CD8-positive, alpha-beta memory T cell (primary cell): ENCODE results near the gene TMEM106C. TPM values are rescaled to one million over a fixed set of nuclear protein-coding genes. Genes with fewer than 3 reads are reported as not detected.

Experiments
- CTCF ChIA-PET: fragments of 350-600 bp; sonication (Branson Sonifier 250); formaldehyde crosslinking; loops from one replicate; lab custom pipeline; 2021; ENCODE audit warnings: antibody characterized with exemption; lab: Charles Lee
- POLR2A ChIA-PET: fragments of 350-600 bp; sonication (Branson Sonifier 250); formaldehyde crosslinking; loops from one replicate; lab custom pipeline; 2021; ENCODE audit warnings: antibody characterized with exemption; lab: Charles Lee
- DNase-seq, 5 donors: peaks; one replicate each; pipeline versions ENCODE4 v3.0.0 to v3.0.0-alpha.2; 2020 to 2022; ENCODE audit warnings: mixed read lengths in 1 of 5
- H3K27ac ChIP-seq: one replicate; pipeline ENCODE4 v1.7.0; 2013; ENCODE audit warnings: low read depth, mild to moderate bottlenecking, low read length, moderate library complexity
- H3K27me3 ChIP-seq: 2 replicates; pipeline ENCODE4 v1.7.0; 2013; ENCODE audit warnings: low read length, mild to moderate bottlenecking; ENCODE audit not compliant: insufficient read depth, poor library complexity, severe bottlenecking
- H3K36me3 ChIP-seq: 2 replicates; pipeline ENCODE4 v1.7.0; 2013; ENCODE audit warnings: mild to moderate bottlenecking, low read length, moderate library complexity; ENCODE audit not compliant: insufficient read depth
- H3K4me1 ChIP-seq: 2 replicates; pipeline ENCODE4 v1.7.0; 2013; ENCODE audit warnings: mild to moderate bottlenecking, low read length, moderate library complexity; ENCODE audit not compliant: insufficient read depth
- H3K4me3 ChIP-seq: 2 replicates; pipeline ENCODE4 v1.7.0; 2013; ENCODE audit warnings: mild to moderate bottlenecking, low read length
- H3K9me3 ChIP-seq: 2 replicates; pipeline ENCODE4 v1.7.0; 2013; ENCODE audit warnings: mild to moderate bottlenecking, low read length
- H3K27ac Mint-ChIP-seq, 8 donors: one replicate each; pipeline ENCODE4 v1.8.0; 2020 to 2021; ENCODE audit warnings: mixed read lengths in 8 of 8, mild to moderate bottlenecking in 6 of 8, inconsistent platforms in 3 of 8, moderate library complexity in 3 of 8
- H3K27me3 Mint-ChIP-seq, 2 donors: one replicate each; pipeline ENCODE4 v1.8.0; 2020 to 2021; ENCODE audit warnings: mixed read lengths in 2 of 2, mild to moderate bottlenecking in 1 of 2, moderate library complexity in 1 of 2
- H3K36me3 Mint-ChIP-seq, 3 donors: one replicate each; pipeline ENCODE4 v1.8.0; 2020 to 2021; ENCODE audit warnings: mixed read lengths in 3 of 3, inconsistent platforms in 1 of 3, mild to moderate bottlenecking in 1 of 3
- H3K4me1 Mint-ChIP-seq, 3 donors: one replicate each; pipeline ENCODE4 v1.8.0; 2020 to 2021; ENCODE audit warnings: mixed read lengths in 3 of 3, inconsistent platforms in 1 of 3, mild to moderate bottlenecking in 1 of 3
- H3K4me3 Mint-ChIP-seq, 7 donors: one replicate each; pipeline ENCODE4 v1.8.0; 2020 to 2021; ENCODE audit warnings: mixed read lengths in 7 of 7, mild to moderate bottlenecking in 6 of 7, moderate library complexity in 4 of 7, inconsistent platforms in 2 of 7
- H3K9me3 Mint-ChIP-seq, 5 donors: one replicate each; pipeline ENCODE4 v1.8.0; 2020 to 2022; ENCODE audit warnings: mixed read lengths in 5 of 5, mild to moderate bottlenecking in 3 of 5, moderate library complexity in 2 of 5, inconsistent platforms in 1 of 5
- polyA plus RNA-seq: library from polyadenylated mRNA; unstranded; fragments of 300-500 nt; fragmentation: Illumina TruSeq; gene quantifications from one replicate; pipeline ENCODE4 v1.2.3, GENCODE V29; 2021
- total RNA-seq, 2 experiments: library from RNA; stranded (reverse); gene quantifications; one replicate each; pipeline ENCODE4 v1.2.3, GENCODE V29; 2021

Gene TMEM106C
- total and polyA plus RNA-seq, 3 experiments from 2014 or later = 56.8 to 186 (median 178) TPM

GRCh38 chr12:47995981-47996401, 32.6 kb downstream of the TMEM106C start:
- Histone ChIP-seq H3K9me3 (no peaks in the 10 kb centered on the region), H3K4me3 (no peak overlapping the region), H3K27me3 (peaks cover 15% of the 10 kb centered on the region), H3K4me1 (peaks cover 4% of the 10 kb centered on the region), H3K27ac (no peak overlapping the region), H3K36me3 (no peaks in the 10 kb centered on the region)
- H3K4me3 Mint-ChIP-seq = no peak overlapping the region
- H3K27ac Mint-ChIP-seq = no peak overlapping the region
- POLR2A ChIA-PET = no interaction called here
- peaks cover 3 to 4% (median 4%) of the 10 kb centered on the region in 3 donors for H3K4me1 Mint-ChIP-seq
- H3K36me3 Mint-ChIP-seq = no peaks in the 10 kb centered on the region
- peaks cover 47 to 65% of the 10 kb centered on the region in 2 donors for H3K27me3 Mint-ChIP-seq
- CTCF ChIA-PET = no interaction called here
- DNase-seq = no peak
- no peaks in the 10 kb centered on the region for H3K9me3 Mint-ChIP-seq

GRCh38 chr12:47997321-47997720, 33.9 kb downstream of the TMEM106C start:
- Histone ChIP-seq H3K4me3 (no peak overlapping the region), H3K36me3 (no peaks in the 10 kb centered on the region), H3K27ac (no peak overlapping the region), H3K27me3 (peaks cover 29% of the 10 kb centered on the region), H3K4me1 (peaks cover 12% of the 10 kb centered on the region), H3K9me3 (no peaks in the 10 kb centered on the region)
- Mint-ChIP-seq H3K27ac (no peak overlapping the region), H3K4me3 (no peak overlapping the region), H3K4me1 (peaks cover 14 to 16% (median 15%) of the 10 kb centered on the region in 3 donors), H3K9me3 (no peaks in the 10 kb centered on the region), H3K27me3 (peaks cover 60 to 78% of the 10 kb centered on the region in 2 donors), H3K36me3 (no peaks in the 10 kb centered on the region)
- DNase-seq = no peak
- ChIA-PET CTCF (no interaction called here), POLR2A (no interaction called here)

- Histone ChIP-seq H3K4me1 (peaks cover 35% of the 10 kb centered on the region), H3K36me3 (no peaks in the 10 kb centered on the region), H3K4me3 (no peak overlapping the region), H3K27me3 (peaks cover 51% of the 10 kb centered on the region), H3K27ac (no peak overlapping the region), H3K9me3 (no peaks in the 10 kb centered on the region)
- ChIA-PET POLR2A (no interaction called here), CTCF (no interaction called here)
- Mint-ChIP-seq H3K36me3 (no peaks in the 10 kb centered on the region), H3K4me3 (no peak overlapping the region), H3K9me3 (no peaks in the 10 kb centered on the region), H3K4me1 (peaks cover 30 to 37% (median 32%) of the 10 kb centered on the region in 3 donors), H3K27me3 (peaks cover 76 to 92% of the 10 kb centered on the region in 2 donors), H3K27ac (no peak overlapping the region)
- no peak for DNase-seq
Observed at GRCh38 chr12:47999816-48000215, 36.4 kb downstream of the TMEM106C start.

GRCh38 chr12:48000878-48001504, 37.6 kb downstream of the TMEM106C start:
- H3K36me3 Mint-ChIP-seq = peaks cover 0 to 2% (median 0%) of the 10 kb centered on the region in 3 donors
- H3K27ac Mint-ChIP-seq = peak overlapping the region in 1 of 8 donors; percentile 25
- Histone ChIP-seq H3K27me3 (peaks cover 62% of the 10 kb centered on the region), H3K36me3 (no peaks in the 10 kb centered on the region), H3K9me3 (no peaks in the 10 kb centered on the region), H3K27ac (no peak overlapping the region), H3K4me1 (peaks cover 41% of the 10 kb centered on the region), H3K4me3 (peak overlapping the region; percentile 35)
- peaks cover 32 to 48% (median 37%) of the 10 kb centered on the region in 3 donors for H3K4me1 Mint-ChIP-seq
- CTCF ChIA-PET = no interaction called here
- peak overlapping the region; percentile 63 to 80 (median 68) for H3K4me3 Mint-ChIP-seq
- DNase-seq = no peak
- H3K9me3 Mint-ChIP-seq = no peaks in the 10 kb centered on the region
- H3K27me3 Mint-ChIP-seq = peaks cover 78 to 90% of the 10 kb centered on the region in 2 donors
- POLR2A ChIA-PET = no interaction called here

GRCh38 chr12:48001505-48002413, 38.4 kb downstream of the TMEM106C start:
- H3K4me3 ChIP-seq = peak overlapping the region; percentile 35
- ChIA-PET POLR2A (no interaction called here), CTCF (interaction anchor here (1.2 to 1.3 kb wide), 3 partner anchors 14 to 259 kb away, joined by 3 read pairs; no protein-coding TSS in a partner anchor)
- no peaks in the 10 kb centered on the region for H3K9me3 Mint-ChIP-seq
- H3K4me1 ChIP-seq = peaks cover 41% of the 10 kb centered on the region
- no peak for DNase-seq
- H3K4me3 Mint-ChIP-seq = peak overlapping the region; percentile 63 to 80 (median 77)
- H3K27ac Mint-ChIP-seq = peak overlapping the region in 1 of 8 donors; percentile 47
- peaks cover 83 to 90% of the 10 kb centered on the region in 2 donors for H3K27me3 Mint-ChIP-seq
- H3K36me3 ChIP-seq = no peaks in the 10 kb centered on the region
- H3K27ac ChIP-seq = no peak overlapping the region
- no peaks in the 10 kb centered on the region for H3K9me3 ChIP-seq
- peaks cover 32 to 49% (median 37%) of the 10 kb centered on the region in 3 donors for H3K4me1 Mint-ChIP-seq
- H3K36me3 Mint-ChIP-seq = peaks cover 0 to 2% (median 0%) of the 10 kb centered on the region in 3 donors
- H3K27me3 ChIP-seq = peaks cover 63% of the 10 kb centered on the region

- CTCF ChIA-PET = interaction anchor here (1.2 to 1.3 kb wide), 3 partner anchors 14 to 260 kb away, joined by 3 read pairs; no protein-coding TSS in a partner anchor
- H3K27ac Mint-ChIP-seq = peak overlapping the region in 1 of 8 donors; percentile 47
Observed at GRCh38 chr12:48002414-48002730, 39.0 kb downstream of the TMEM106C start.

GRCh38 chr12:48002773-48003218, 39.4 kb downstream of the TMEM106C start:
- no peaks in the 10 kb centered on the region for H3K9me3 Mint-ChIP-seq
- Histone ChIP-seq H3K4me1 (peaks cover 41% of the 10 kb centered on the region), H3K36me3 (no peaks in the 10 kb centered on the region), H3K9me3 (no peaks in the 10 kb centered on the region), H3K4me3 (peak overlapping the region; percentile 34), H3K27me3 (peaks cover 63% of the 10 kb centered on the region), H3K27ac (no peak overlapping the region)
- ChIA-PET CTCF (interaction anchor here (1.2 to 1.3 kb wide), 2 partner anchors 14 to 260 kb away, joined by 3 read pairs; no protein-coding TSS in a partner anchor), POLR2A (no interaction called here)
- peaks cover 32 to 49% (median 37%) of the 10 kb centered on the region in 3 donors for H3K4me1 Mint-ChIP-seq
- H3K27ac Mint-ChIP-seq = peak overlapping the region in 1 of 8 donors; percentile 35
- H3K27me3 Mint-ChIP-seq = peaks cover 83 to 90% of the 10 kb centered on the region in 2 donors
- H3K4me3 Mint-ChIP-seq = peak overlapping the region; percentile 56 to 80 (median 68)
- no peak for DNase-seq
- H3K36me3 Mint-ChIP-seq = peaks cover 0 to 2% (median 0%) of the 10 kb centered on the region in 3 donors

More at GRCh38 chr12:48002414-48002730, 39.0 kb downstream of the TMEM106C start:
- Histone ChIP-seq H3K27ac (no peak overlapping the region), H3K36me3 (no peaks in the 10 kb centered on the region), H3K27me3 (peaks cover 63% of the 10 kb centered on the region), H3K4me3 (peak overlapping the region; percentile 35), H3K4me1 (peaks cover 41% of the 10 kb centered on the region), H3K9me3 (no peaks in the 10 kb centered on the region)
- Mint-ChIP-seq H3K9me3 (no peaks in the 10 kb centered on the region), H3K36me3 (peaks cover 0 to 2% (median 0%) of the 10 kb centered on the region in 3 donors), H3K4me3 (peak overlapping the region; percentile 63 to 80 (median 77)), H3K4me1 (peaks cover 32 to 49% (median 37%) of the 10 kb centered on the region in 3 donors), H3K27me3 (peaks cover 79 to 90% of the 10 kb centered on the region in 2 donors)
- DNase-seq = no peak
- POLR2A ChIA-PET = no interaction called here
